Measurements from ENCODE around the gene ALDOB. TPM values are rescaled to one million over a fixed set of nuclear protein-coding genes. Genes with fewer than 3 reads are reported as not detected.

The ALDOB gene
- not detected for polyA plus RNA-seq (2012; ENCODE audit: low read depth, missing spikeins)

- TF ChIP-seq POU2F2 (IDR thresholded peaks at IDR 0.05; ENCODE audit: low read depth, low read length) = no peak
- TF ChIP-seq POLR2A (IDR thresholded peaks at IDR 0.05; ENCODE audit: low read depth, low read length) = no peak
- no peak for TF ChIP-seq SPI1 (IDR thresholded peaks at IDR 0.05; ENCODE audit: low read depth, low read length)
- no peak for TF ChIP-seq TAF1 (IDR thresholded peaks at IDR 0.05; ENCODE audit: low read depth, low read length)
- TF ChIP-seq PAX5 (IDR thresholded peaks at IDR 0.05; ENCODE audit: insufficient read depth, low read length, severe bottlenecking) = no peak
- no peak for TF ChIP-seq POLR2AphosphoS5 (IDR thresholded peaks at IDR 0.05; ENCODE audit: low read depth, low read length)
- FAIRE-seq (no peak), DNase-seq (ENCODE audit: insufficient read length, low spot score) (no peak)
Measured at GRCh38 chr9:101435601-101436079, at the start of gene ALDOB. ALDOB (minus strand) TSS chr9:101435774; CDS start chr9:101430887, 4,887 bp downstream.

GRCh38 chr9:101484046-101484445 is 48.5 kb upstream of the ALDOB start:
- no peak for TF ChIP-seq SPI1 (IDR thresholded peaks at IDR 0.05; ENCODE audit: low read depth, low read length)
- DNase-seq (ENCODE audit: insufficient read length, low spot score) = no peak
- FAIRE-seq = no peak

GRCh38 chr9:101481261-101481660 is 45.7 kb upstream of the ALDOB start:
- DNase-seq (ENCODE audit: insufficient read length, low spot score) (no peak), FAIRE-seq (no peak)
- TF ChIP-seq SPI1 (IDR thresholded peaks at IDR 0.05; ENCODE audit: low read depth, low read length) = no peak
- TF ChIP-seq POU2F2 (IDR thresholded peaks at IDR 0.05; ENCODE audit: low read depth, low read length) = no peak
- TF ChIP-seq PAX5 (IDR thresholded peaks at IDR 0.05; ENCODE audit: insufficient read depth, low read length, severe bottlenecking) = no peak
- TF ChIP-seq POLR2AphosphoS5 (IDR thresholded peaks at IDR 0.05; ENCODE audit: low read depth, low read length) = no peak
- no peak for TF ChIP-seq POLR2A (IDR thresholded peaks at IDR 0.05; ENCODE audit: low read depth, low read length)
- no peak for TF ChIP-seq TAF1 (IDR thresholded peaks at IDR 0.05; ENCODE audit: low read depth, low read length)

- TF ChIP-seq POLR2AphosphoS5 (IDR thresholded peaks at IDR 0.05; ENCODE audit: low read depth, low read length) = no peak
- no peak for TF ChIP-seq SPI1 (IDR thresholded peaks at IDR 0.05; ENCODE audit: low read depth, low read length)
- TF ChIP-seq PAX5 (IDR thresholded peaks at IDR 0.05; ENCODE audit: insufficient read depth, low read length, severe bottlenecking) = no peak
- TF ChIP-seq POU2F2 (IDR thresholded peaks at IDR 0.05; ENCODE audit: low read depth, low read length) = no peak
- TF ChIP-seq TAF1 (IDR thresholded peaks at IDR 0.05; ENCODE audit: low read depth, low read length) = no peak
- TF ChIP-seq POLR2A (IDR thresholded peaks at IDR 0.05; ENCODE audit: low read depth, low read length) = no peak
- DNase-seq (ENCODE audit: insufficient read length, low spot score) (no peak), FAIRE-seq (no peak)
Measured at GRCh38 chr9:101480386-101480785, 44.8 kb upstream of the ALDOB start.

- FAIRE-seq = no peak
- no peak for DNase-seq (ENCODE audit: insufficient read length, low spot score)
- TF ChIP-seq POLR2AphosphoS5 (IDR thresholded peaks at IDR 0.05; ENCODE audit: low read depth, low read length) (no peak), PAX5 (IDR thresholded peaks at IDR 0.05; ENCODE audit: insufficient read depth, low read length, severe bottlenecking) (no peak)
Measured at GRCh38 chr9:101479338-101480030, 43.9 kb upstream of the ALDOB start.

- TF ChIP-seq POLR2A (IDR thresholded peaks at IDR 0.05; ENCODE audit: low read depth, low read length) = no peak
- no peak for TF ChIP-seq POLR2AphosphoS5 (IDR thresholded peaks at IDR 0.05; ENCODE audit: low read depth, low read length)
- no peak for TF ChIP-seq POU2F2 (IDR thresholded peaks at IDR 0.05; ENCODE audit: low read depth, low read length)
- no peak for TF ChIP-seq PAX5 (IDR thresholded peaks at IDR 0.05; ENCODE audit: insufficient read depth, low read length, severe bottlenecking)
- no peak for TF ChIP-seq TAF1 (IDR thresholded peaks at IDR 0.05; ENCODE audit: low read depth, low read length)
- DNase-seq (ENCODE audit: insufficient read length, low spot score) (no peak), FAIRE-seq (no peak)
Measured at GRCh38 chr9:101478906-101479305, 43.3 kb upstream of the ALDOB start.

GRCh38 chr9:101478444-101478843 is 42.9 kb upstream of the ALDOB start:
- no peak for DNase-seq (ENCODE audit: insufficient read length, low spot score)

GRCh38 chr9:101477736-101478135 is 42.2 kb upstream of the ALDOB start:
- FAIRE-seq (no peak), DNase-seq (ENCODE audit: insufficient read length, low spot score) (no peak)
- TF ChIP-seq PAX5 (IDR thresholded peaks at IDR 0.05; ENCODE audit: insufficient read depth, low read length, severe bottlenecking) (no peak), POU2F2 (IDR thresholded peaks at IDR 0.05; ENCODE audit: low read depth, low read length) (no peak), TAF1 (IDR thresholded peaks at IDR 0.05; ENCODE audit: low read depth, low read length) (no peak), SPI1 (IDR thresholded peaks at IDR 0.05; ENCODE audit: low read depth, low read length) (no peak), POLR2A (IDR thresholded peaks at IDR 0.05; ENCODE audit: low read depth, low read length) (no peak), POLR2AphosphoS5 (IDR thresholded peaks at IDR 0.05; ENCODE audit: low read depth, low read length) (no peak)

More at GRCh38 chr9:101478444-101478843, 42.9 kb upstream of the ALDOB start:
- TF ChIP-seq POLR2A (IDR thresholded peaks at IDR 0.05; ENCODE audit: low read depth, low read length) = no peak
- no peak for TF ChIP-seq POLR2AphosphoS5 (IDR thresholded peaks at IDR 0.05; ENCODE audit: low read depth, low read length)
- no peak for TF ChIP-seq POU2F2 (IDR thresholded peaks at IDR 0.05; ENCODE audit: low read depth, low read length)
- no peak for TF ChIP-seq TAF1 (IDR thresholded peaks at IDR 0.05; ENCODE audit: low read depth, low read length)
- no peak for TF ChIP-seq PAX5 (IDR thresholded peaks at IDR 0.05; ENCODE audit: insufficient read depth, low read length, severe bottlenecking)
- TF ChIP-seq SPI1 (IDR thresholded peaks at IDR 0.05; ENCODE audit: low read depth, low read length) = no peak
- FAIRE-seq = no peak

- no peak for TF ChIP-seq TAF1 (IDR thresholded peaks at IDR 0.05; ENCODE audit: low read depth, low read length)
- no peak for TF ChIP-seq SPI1 (IDR thresholded peaks at IDR 0.05; ENCODE audit: low read depth, low read length)
- TF ChIP-seq POU2F2 (IDR thresholded peaks at IDR 0.05; ENCODE audit: low read depth, low read length) = no peak
- TF ChIP-seq POLR2AphosphoS5 (IDR thresholded peaks at IDR 0.05; ENCODE audit: low read depth, low read length) = no peak
- FAIRE-seq (no peak), DNase-seq (ENCODE audit: insufficient read length, low spot score) (no peak)
Measured at GRCh38 chr9:101477214-101477613, 41.6 kb upstream of the ALDOB start.

GRCh38 chr9:101476576-101477208 is 41.1 kb upstream of the ALDOB start:
- DNase-seq (ENCODE audit: insufficient read length, low spot score) (no peak), FAIRE-seq (no peak)
- TF ChIP-seq POU2F2 (IDR thresholded peaks at IDR 0.05; ENCODE audit: low read depth, low read length) = no peak
- TF ChIP-seq PAX5 (IDR thresholded peaks at IDR 0.05; ENCODE audit: insufficient read depth, low read length, severe bottlenecking) = no peak
- no peak for TF ChIP-seq POLR2AphosphoS5 (IDR thresholded peaks at IDR 0.05; ENCODE audit: low read depth, low read length)
- TF ChIP-seq TAF1 (IDR thresholded peaks at IDR 0.05; ENCODE audit: low read depth, low read length) = no peak
- TF ChIP-seq SPI1 (IDR thresholded peaks at IDR 0.05; ENCODE audit: low read depth, low read length) = no peak
- TF ChIP-seq POLR2A (IDR thresholded peaks at IDR 0.05; ENCODE audit: low read depth, low read length) = no peak
